ENCODE measurements around the gene TMEM187.

GRCh38 chrX:153954558-153955227 lies 17.9 kb upstream of the TMEM187 start:
- TF ChIP-seq POLR2A (IDR thresholded peaks at IDR 0.05): no peak
- TF ChIP-seq CTCF (IDR thresholded peaks at IDR 0.05): no peak

Measured in thyroid gland (tissue), 4 donors.